BJ (cell line): ENCODE results near the gene CCDC146. TPM values are rescaled to one million over a fixed set of nuclear protein-coding genes. Genes with fewer than 3 reads are reported as not detected.

ENCODE experiments used
- CTCF ChIA-PET: fragments of 350-600 bp; formaldehyde crosslinking; extraction: SDS; loops from one replicate; lab custom pipeline; 2021; ENCODE audit warnings: antibody characterized with exemption, inconsistent platforms; lab: Yijun Ruan, JAX
- POLR2A ChIA-PET: fragments of 300-600 bp; sonication (Branson Sonifier 250); formaldehyde crosslinking; extraction: SDS; loops from one replicate; lab custom pipeline; 2021; ENCODE audit warnings: antibody characterized with exemption; lab: Charles Lee
- DNase-seq: peaks from one replicate; pipeline ENCODE4 v3.0.0-alpha.2; 2011; ENCODE audit warnings: low read depth
- H3K27me3 ChIP-seq: 2 replicates; pipeline ENCODE4 v1.6.0; 2011; ENCODE audit warnings: low read length; ENCODE audit not compliant: control insufficient read depth, insufficient read depth
- H3K36me3 ChIP-seq: 2 replicates; pipeline ENCODE4 v1.5.1; 2011; ENCODE audit warnings: low read length; ENCODE audit not compliant: control insufficient read depth, insufficient read depth
- H3K4me3 ChIP-seq: 2 replicates; pipeline ENCODE4 v1.5.1; 2011; ENCODE audit warnings: low read depth, mild to moderate bottlenecking, control low read depth, low read length
- CTCF ChIP-seq: IDR thresholded peaks from 2 replicates; pipeline ENCODE4 v1.5.1; 2011; ENCODE audit warnings: low read depth, mild to moderate bottlenecking, control low read depth, inconsistent platforms, low read length, moderate library complexity; ENCODE audit not compliant: insufficient read depth
- polyA plus RNA-seq: library from polyadenylated mRNA; depleted of rRNA; stranded (reverse); fragments of >200 nt; gene quantifications from 2 replicates; pipeline ENCODE4 v1.2.3, GENCODE V29; 2011

Gene CCDC146
- polyA plus RNA-seq, 1 experiment = 1.3 TPM

- H3K4me3 ChIP-seq = no peak overlapping the region
- ChIA-PET POLR2A (no interaction called here), CTCF (no interaction called here)
- no peak for TF ChIP-seq CTCF
- H3K36me3 ChIP-seq = no peaks in the 10 kb centered on the region; the same call in 1 of the 2 replicates
- H3K27me3 ChIP-seq = no peaks in the 10 kb centered on the region
- no peak for DNase-seq
Measured at GRCh38 chr7:77288676-77289320, 166.4 kb downstream of the CCDC146 start.

DNA sequence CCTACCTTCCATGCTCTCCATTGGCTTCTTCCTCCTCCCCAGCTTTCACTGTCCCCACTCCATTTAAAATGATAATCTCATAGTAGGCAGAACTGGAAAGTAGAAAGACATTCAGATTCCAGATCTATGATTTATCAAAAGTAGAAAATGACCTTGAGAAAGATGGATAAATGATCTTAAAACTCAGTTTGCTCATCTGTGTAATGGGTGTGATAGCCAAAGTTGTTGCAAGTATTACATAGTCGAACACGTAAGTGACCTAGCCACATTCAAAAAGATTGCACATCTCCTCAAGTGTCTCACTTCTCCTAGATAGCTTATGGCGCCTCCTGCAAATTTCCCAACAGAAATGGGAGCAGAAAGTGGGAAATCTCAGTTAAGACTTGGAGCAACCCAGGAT is 167.0 kb downstream of the CCDC146 start:
- DNase-seq = no peak
- no peak overlapping the region for H3K4me3 ChIP-seq
- no peak for TF ChIP-seq CTCF
- H3K27me3 ChIP-seq = no peaks in the 10 kb centered on the region
- no peaks in the 10 kb centered on the region for H3K36me3 ChIP-seq
- ChIA-PET CTCF (no interaction called here), POLR2A (no interaction called here)

- no peak for DNase-seq
- ChIA-PET CTCF (no interaction called here), POLR2A (no interaction called here)
- TF ChIP-seq CTCF = no peak
- H3K36me3 ChIP-seq = no peaks in the 10 kb centered on the region
- H3K4me3 ChIP-seq = no peak overlapping the region
- no peaks in the 10 kb centered on the region for H3K27me3 ChIP-seq
Measured at GRCh38 chr7:77290425-77290824, 168.0 kb downstream of the CCDC146 start.

DNA sequence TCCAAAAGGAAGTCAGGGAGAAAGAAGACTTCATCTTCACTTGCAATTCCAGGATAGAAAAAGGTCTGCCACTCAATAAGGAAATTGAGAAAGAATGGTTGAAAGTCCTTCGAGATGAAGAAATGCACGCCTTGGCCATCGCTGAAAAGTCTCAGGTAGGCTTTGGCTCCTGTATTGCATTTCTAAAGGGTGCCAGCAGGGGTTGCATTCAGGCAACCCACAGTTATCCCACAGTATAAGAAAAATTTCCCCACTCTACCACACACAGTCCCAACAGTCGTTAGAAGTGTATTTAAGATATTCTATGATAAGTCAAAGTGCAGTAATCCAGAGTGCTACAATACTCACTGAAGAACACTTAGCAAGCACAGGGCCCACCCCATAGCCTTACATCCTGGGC is 170.6 kb downstream of the CCDC146 start:
- CTCF ChIA-PET = no interaction called here
- no peaks in the 10 kb centered on the region for H3K36me3 ChIP-seq
- no peak for TF ChIP-seq CTCF

DNA sequence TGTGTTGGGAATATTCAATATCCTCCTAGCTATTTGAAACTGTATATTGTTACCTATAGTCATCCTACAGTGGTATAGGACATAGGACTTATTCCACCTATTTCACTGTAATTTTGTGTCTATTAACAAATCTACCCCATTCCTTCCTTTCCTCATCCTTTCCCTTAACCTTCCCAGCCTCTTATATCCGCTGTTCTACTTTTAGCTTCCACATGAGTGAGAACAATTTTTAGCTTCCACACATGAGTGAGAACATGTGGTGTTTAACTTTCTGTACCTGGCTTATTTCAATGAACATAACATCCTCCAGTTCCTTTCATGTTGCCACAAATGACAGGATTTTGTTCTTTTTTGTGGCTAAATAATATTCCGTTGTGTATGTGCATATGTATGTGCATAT is 173.1 kb downstream of the CCDC146 start:
- no peak for DNase-seq
- TF ChIP-seq CTCF = no peak
- Histone ChIP-seq H3K36me3 (no peaks in the 10 kb centered on the region), H3K4me3 (no peak overlapping the region), H3K27me3 (no peaks in the 10 kb centered on the region)
- ChIA-PET POLR2A (no interaction called here), CTCF (interaction anchor here (1.0 kb wide), 1 partner anchor 11 kb away, joined by 3 read pairs; no protein-coding TSS in a partner anchor)

More for the DNA sequence above, 170.6 kb downstream of the CCDC146 start:
- no peak for DNase-seq
- Histone ChIP-seq H3K4me3 (no peak overlapping the region), H3K27me3 (no peaks in the 10 kb centered on the region)
- POLR2A ChIA-PET = no interaction called here
